Spleen (tissue), 11 donors: Measurements from ENCODE around the gene SLCO1A2. TPM values are rescaled to one million over a fixed set of nuclear protein-coding genes. Genes with fewer than 3 reads are reported as not detected.

Experiments used
- DNase-seq: peaks from one replicate; pipeline ENCODE4 v3.0.0-alpha.2; 2020
- H3K27ac ChIP-seq, 8 donors: fragments of 200-600 bp; sonication (generic) in 7 of 8; 1 replicate in 4 of 8; 2 replicates in 4 of 8; pipeline versions ENCODE4 v1.5.0 to v1.8.0; 2016 to 2021; ENCODE audit warnings: inconsistent platforms in 4 of 8, mild to moderate bottlenecking in 4 of 8, moderate library complexity in 1 of 8
- H3K27me3 ChIP-seq, 7 donors: fragments of 200-600 bp; sonication (generic) in 6 of 7; replicated peaks in 1 of 7; 1 replicate in 4 of 7; 2 replicates in 3 of 7; pipeline versions ENCODE4 v1.5.0 to v1.8.0; 2016 to 2021; ENCODE audit warnings: inconsistent platforms in 3 of 7, mild to moderate bottlenecking in 1 of 7
- H3K36me3 ChIP-seq, 6 donors: fragments of 200-600 bp; sonication (generic) in 5 of 6; 1 replicate in 4 of 6; 2 replicates in 2 of 6; pipeline versions ENCODE4 v1.5.0 to v1.8.0; 2016 to 2021; ENCODE audit warnings: inconsistent platforms in 2 of 6
- H3K4me1 ChIP-seq, 6 donors: fragments of 200-600 bp; sonication (generic) in 5 of 6; 1 replicate in 3 of 6; 2 replicates in 3 of 6; pipeline versions ENCODE4 v1.5.0 to v1.8.0; 2016 to 2021; ENCODE audit warnings: inconsistent platforms in 3 of 6
- H3K4me3 ChIP-seq, 8 donors: fragments of 200-600 bp; sonication (generic) in 7 of 8; 1 replicate in 4 of 8; 2 replicates in 4 of 8; pipeline versions ENCODE4 v1.5.0 to v1.8.0; 2016 to 2021; ENCODE audit warnings: inconsistent platforms in 4 of 8, mild to moderate bottlenecking in 4 of 8, moderate library complexity in 2 of 8
- H3K9me3 ChIP-seq, 8 donors: fragments of 200-600 bp; sonication (generic) in 7 of 8; 1 replicate in 4 of 8; 2 replicates in 4 of 8; pipeline versions ENCODE4 v1.5.0 to v1.8.0; 2016 to 2021; ENCODE audit warnings: inconsistent platforms in 4 of 8
- POLR2A ChIP-seq, 3 donors: fragments of 450-650 bp; IDR thresholded peaks; one replicate each; pipeline ENCODE4 v1.5.1; 2017; ENCODE audit warnings: antibody characterized with exemption in 3 of 3, mild to moderate bottlenecking in 1 of 3
- POLR2AphosphoS5 ChIP-seq, 3 donors: sonication (generic); formaldehyde crosslinking; IDR thresholded peaks; one replicate each; pipeline ENCODE4 v1.5.1; 2017; ENCODE audit warnings: antibody characterized with exemption in 3 of 3
- WGBS, 5 donors: extraction: QIAGEN DNeasy Blood & Tissue Kit in 3 of 5; methylation state at CpG; one replicate each; pipeline versions ENCODE4 v1.1.5 to v1.1.7; 2013 to 2018; 5-methylcytosine and 5-hydroxymethylcytosine counted together
- intact Hi-C: fragments of 100-400 bp; cut with DNase I; formaldehyde crosslinking; loops from one replicate; pipeline ENCODE4 v1.15.0; 2023; ENCODE audit warnings: low total_unique reads
- polyA plus RNA-seq, 3 donors: library from polyadenylated mRNA; stranded (reverse); fragments of 200-250 nt; gene quantifications; one replicate each; pipeline ENCODE4 v1.2.1, GENCODE V29; 2013
- total RNA-seq, 7 donors: library from RNA; depleted of rRNA in 3 of 7; stranded (reverse); fragments of >200 nt in 3 of 7; fragmentation: NEBNext Ultra II Directional in 4 of 7; extraction: Animal tissue kit (Norgen Biotek cat#: 25700) in 4 of 7; gene quantifications; one replicate each; pipeline versions ENCODE4 v1.1.0 to v1.2.1, GENCODE V29; 2016 to 2021
- TF ChIP-seq, protein P1 (sequence below), 11 experiments: fragments of 200-600 bp in 7 of 11; fragments of 450-650 bp in 4 of 11; sonication (generic) in 4 of 11; IDR thresholded peaks in 8 of 11; conservative IDR thresholded peaks in 3 of 11; 1 replicate in 7 of 11; 2 replicates in 4 of 11; pipeline versions ENCODE4 v1.4.0 to v1.8.0; 2016 to 2021; ENCODE audit warnings: antibody characterized with exemption in 11 of 11, inconsistent platforms in 4 of 11, mild to moderate bottlenecking in 1 of 11
- donor health status: healthy with polysubstance abuse.
- donor health status: DM: no; HTN: no; CAD: no; lungs with moderate emphysema.
- donor health status: DM: no; HTN: no; CAD: no.
- donor health status: Bipolar disorder and iron deficiency.
- donor health status: healthy.
- donor health status: DM: no; HTN: no; CAD: no.
- donor health status: DM: yes; HTN: yes; CAD: no.

Gene SLCO1A2
- total and polyA plus RNA-seq, 10 donors, result 0.06 to 2.5 (median 0.27) TPM

DNA sequence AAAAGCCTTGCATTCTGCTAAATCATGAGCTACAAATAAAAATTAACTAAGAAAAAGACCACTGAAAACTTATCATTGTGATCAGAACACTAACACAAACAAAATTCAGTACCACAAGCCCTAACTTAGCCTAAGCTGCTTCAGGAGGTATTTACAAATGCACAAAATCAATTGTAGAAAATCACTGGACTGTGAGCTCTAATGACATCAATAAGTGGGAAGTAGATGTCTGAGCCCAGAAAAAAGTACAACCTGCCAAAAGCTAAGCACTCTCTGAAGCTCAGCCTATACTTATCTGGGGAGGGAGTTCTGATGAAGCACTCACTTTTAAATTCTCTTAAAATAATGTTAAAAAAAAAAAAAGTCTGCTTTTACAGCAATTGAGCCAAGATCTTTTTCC is 110.8 kb downstream of the SLCO1A2 start:
- intact Hi-C loops, result no loop called here
- Histone ChIP-seq H3K36me3 (no peaks in the 10 kb centered on the region), H3K4me3 (no peak overlapping the region), H3K9me3 (no peaks in the 10 kb centered on the region), H3K27me3 (no peaks in the 10 kb centered on the region), H3K4me1 (no peaks in the 10 kb centered on the region), H3K27ac (no peak overlapping the region)
- no peak for TF ChIP-seq POLR2AphosphoS5 (IDR thresholded peaks at IDR 0.05)
- TF ChIP-seq POLR2A (IDR thresholded peaks at IDR 0.05), result no peak
- DNase-seq, result no peak

DNA sequence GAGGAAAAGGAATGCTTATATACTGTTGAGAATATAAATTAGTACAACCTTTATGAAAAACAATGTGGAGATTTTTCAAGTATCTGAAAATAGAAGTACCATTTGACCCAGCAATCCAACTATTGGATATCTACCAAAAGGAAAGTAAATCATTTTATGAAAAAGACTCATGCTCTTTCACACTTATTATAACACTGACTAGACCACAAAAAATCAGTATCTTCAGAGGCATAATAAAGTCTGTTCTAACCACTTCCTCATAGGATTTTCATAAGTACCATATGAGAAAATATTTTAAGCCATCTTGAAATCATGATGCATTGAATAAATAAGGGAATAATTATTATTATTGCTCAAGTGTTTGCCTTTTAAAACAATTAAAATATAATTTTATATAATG is 112.9 kb downstream of the SLCO1A2 start:
- no peaks in the 10 kb centered on the region for H3K27me3 ChIP-seq
- H3K4me3 ChIP-seq, result no peak overlapping the region
- intact Hi-C loops, result no loop called here
- no peak for TF ChIP-seq POLR2AphosphoS5 (IDR thresholded peaks at IDR 0.05)
- TF ChIP-seq, protein P1, sequence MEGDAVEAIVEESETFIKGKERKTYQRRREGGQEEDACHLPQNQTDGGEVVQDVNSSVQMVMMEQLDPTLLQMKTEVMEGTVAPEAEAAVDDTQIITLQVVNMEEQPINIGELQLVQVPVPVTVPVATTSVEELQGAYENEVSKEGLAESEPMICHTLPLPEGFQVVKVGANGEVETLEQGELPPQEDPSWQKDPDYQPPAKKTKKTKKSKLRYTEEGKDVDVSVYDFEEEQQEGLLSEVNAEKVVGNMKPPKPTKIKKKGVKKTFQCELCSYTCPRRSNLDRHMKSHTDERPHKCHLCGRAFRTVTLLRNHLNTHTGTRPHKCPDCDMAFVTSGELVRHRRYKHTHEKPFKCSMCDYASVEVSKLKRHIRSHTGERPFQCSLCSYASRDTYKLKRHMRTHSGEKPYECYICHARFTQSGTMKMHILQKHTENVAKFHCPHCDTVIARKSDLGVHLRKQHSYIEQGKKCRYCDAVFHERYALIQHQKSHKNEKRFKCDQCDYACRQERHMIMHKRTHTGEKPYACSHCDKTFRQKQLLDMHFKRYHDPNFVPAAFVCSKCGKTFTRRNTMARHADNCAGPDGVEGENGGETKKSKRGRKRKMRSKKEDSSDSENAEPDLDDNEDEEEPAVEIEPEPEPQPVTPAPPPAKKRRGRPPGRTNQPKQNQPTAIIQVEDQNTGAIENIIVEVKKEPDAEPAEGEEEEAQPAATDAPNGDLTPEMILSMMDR (IDR thresholded peaks at IDR 0.05 in 8 of 11, conservative IDR thresholded peaks at IDR 0.05 in 3 of 11), result no peak
- no peak for TF ChIP-seq POLR2A (IDR thresholded peaks at IDR 0.05)
- no peaks in the 10 kb centered on the region for H3K9me3 ChIP-seq
- no peaks in the 10 kb centered on the region for H3K4me1 ChIP-seq
- DNase-seq, result no peak
- no peaks in the 10 kb centered on the region for H3K36me3 ChIP-seq
- H3K27ac ChIP-seq, result no peak overlapping the region

DNA sequence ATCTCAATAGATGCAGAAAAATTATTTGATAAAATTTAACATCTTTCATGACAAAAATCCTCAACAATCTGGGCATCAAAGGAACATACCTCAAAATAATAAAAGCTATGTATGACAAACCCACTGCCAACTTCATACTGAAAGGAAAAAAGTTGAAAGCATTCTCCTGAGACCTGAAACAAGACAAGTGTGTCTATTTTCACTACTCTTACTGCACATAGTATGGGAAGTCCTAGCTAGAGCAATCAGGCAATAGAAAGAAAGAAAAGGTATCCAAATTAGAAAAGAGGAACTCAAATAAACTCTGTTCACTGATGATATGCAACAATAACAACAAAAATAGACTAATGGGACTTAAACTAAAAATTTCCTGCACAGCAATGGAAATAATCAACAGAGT is 113.6 kb downstream of the SLCO1A2 start:
- no peak for DNase-seq
- H3K4me1 ChIP-seq, result no peaks in the 10 kb centered on the region
- TF ChIP-seq POLR2A (IDR thresholded peaks at IDR 0.05) (no peak), POLR2AphosphoS5 (IDR thresholded peaks at IDR 0.05) (no peak)
- TF ChIP-seq, protein P1 (IDR thresholded peaks at IDR 0.05 in 8 of 11, conservative IDR thresholded peaks at IDR 0.05 in 3 of 11), result no peak

DNA sequence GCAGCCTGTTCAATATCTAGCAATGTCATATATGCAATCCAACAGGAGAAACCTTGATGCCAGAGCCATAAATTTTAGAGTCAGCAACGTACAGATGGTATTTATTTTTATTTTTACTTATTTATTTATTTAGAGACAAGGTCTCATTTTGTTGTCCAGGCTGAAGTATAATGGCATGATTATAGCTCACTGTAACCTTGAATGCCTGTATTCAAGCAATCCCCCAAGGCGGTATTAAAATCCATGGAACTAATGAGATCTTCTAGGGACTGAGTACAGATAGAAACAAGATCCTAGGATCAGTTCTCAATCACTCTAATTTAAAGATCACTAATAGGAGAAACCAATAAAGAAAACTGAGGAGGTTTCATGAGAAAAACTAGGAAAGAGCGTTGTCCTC is 114.5 kb downstream of the SLCO1A2 start:
- 65 to 86% (median 73%) methylated on average over 3 of the region's 3 CpGs for WGBS, 5 donors
- no peak overlapping the region for H3K4me3 ChIP-seq
- no peaks in the 10 kb centered on the region for H3K9me3 ChIP-seq
- H3K4me1 ChIP-seq, result no peaks in the 10 kb centered on the region
- DNase-seq, result no peak
- no peaks in the 10 kb centered on the region for H3K27me3 ChIP-seq
- H3K27ac ChIP-seq, result no peak overlapping the region
- H3K36me3 ChIP-seq, result no peaks in the 10 kb centered on the region
- TF ChIP-seq, protein P1 (IDR thresholded peaks at IDR 0.05 in 8 of 11, conservative IDR thresholded peaks at IDR 0.05 in 3 of 11), result no peak
- no peak for TF ChIP-seq POLR2A (IDR thresholded peaks at IDR 0.05)
- TF ChIP-seq POLR2AphosphoS5 (IDR thresholded peaks at IDR 0.05), result no peak
- intact Hi-C loops, result no loop called here

More for the DNA sequence above, 113.6 kb downstream of the SLCO1A2 start:
- Histone ChIP-seq H3K36me3 (no peaks in the 10 kb centered on the region), H3K27ac (no peak overlapping the region), H3K9me3 (no peaks in the 10 kb centered on the region), H3K27me3 (no peaks in the 10 kb centered on the region), H3K4me3 (no peak overlapping the region)
- intact Hi-C loops, result no loop called here

DNA sequence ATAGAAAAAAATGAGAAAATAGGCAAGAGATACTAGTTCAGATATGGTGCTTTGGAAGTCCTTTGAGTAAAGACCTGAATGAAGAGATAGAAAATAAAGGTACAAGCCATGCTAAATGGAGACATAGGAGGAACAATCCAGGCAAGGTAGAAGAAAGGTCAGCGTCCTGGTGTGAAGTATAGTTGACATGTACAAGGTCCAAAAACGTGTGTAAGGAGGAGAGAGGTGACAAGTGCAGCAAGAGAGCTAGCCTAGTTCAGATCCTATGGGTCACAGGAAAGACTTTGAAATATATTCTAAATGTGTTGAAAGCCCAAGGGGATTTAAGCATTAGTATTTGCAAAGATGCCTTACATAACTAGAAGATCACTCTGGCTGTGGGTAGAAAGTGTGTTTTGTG is 115.5 kb downstream of the SLCO1A2 start:
- Histone ChIP-seq H3K27ac (no peak overlapping the region), H3K4me3 (no peak overlapping the region), H3K9me3 (no peaks in the 10 kb centered on the region), H3K27me3 (no peaks in the 10 kb centered on the region), H3K36me3 (no peaks in the 10 kb centered on the region), H3K4me1 (no peaks in the 10 kb centered on the region)
- TF ChIP-seq, protein P1 (IDR thresholded peaks at IDR 0.05 in 8 of 11, conservative IDR thresholded peaks at IDR 0.05 in 3 of 11), result no peak
- TF ChIP-seq POLR2A (IDR thresholded peaks at IDR 0.05) (no peak), POLR2AphosphoS5 (IDR thresholded peaks at IDR 0.05) (no peak)
- intact Hi-C loops, result no loop called here
- no peak for DNase-seq
- whole genome bisulfite sequencing, 5 donors, result 52 to 73% (median 57%) methylated on average over 2 of the region's 2 CpGs
